ENCODE results near the gene FAM83B. TPM values are rescaled to one million over a fixed set of nuclear protein-coding genes. Genes with fewer than 3 reads are reported as not detected.

FAM83B gene
- total and polyA plus RNA-seq, 2 of the 13 experiments (the other 11 are each of a cell fraction or from before 2014, with no cell fraction given): not detected

- no peak for TF ChIP-seq TRIM24 (CRISPR knock-in tag; IDR thresholded peaks at IDR 0.05)
These were observed 74.1 kb downstream of the FAM83B start (continued) for GRCh38 chr6:54920628-54921027.

GRCh38 chr6:54921891-54922290 lies 75.3 kb downstream of the FAM83B start:
- Histone ChIP-seq H2AFZ (ENCODE audit: low read length) (no peak overlapping the region), H3K4me1 (ENCODE audit: insufficient read depth, low read length) (no peaks in the 10 kb centered on the region), H3K4me2 (ENCODE audit: low read depth, low read length) (no peak overlapping the region), H3K79me2 (ENCODE audit: insufficient read depth, low read length) (no peaks in the 10 kb centered on the region), H3K4me3 (replicated peaks in 1 of 3; ENCODE audit: insufficient read depth in 1 of 3, low read depth in 2 of 3, low read length in 3 of 3) (no peak overlapping the region), H3K9ac (ENCODE audit: insufficient read depth, low read depth, low read length) (no peak overlapping the region), H3K27ac (ENCODE audit: extremely low read length, insufficient read depth, low read length) (no peak overlapping the region), H3K36me3 (replicated peaks in 1 of 2; ENCODE audit: control insufficient read depth in 1 of 2, insufficient read depth in 2 of 2, low read length in 2 of 2) (no peaks in the 10 kb centered on the region), H3K27me3 (ENCODE audit: control insufficient read depth in 1 of 2, insufficient read depth in 2 of 2, low read length in 2 of 2) (no peaks in the 10 kb centered on the region), H4K20me1 (ENCODE audit: insufficient read depth, low read length) (no peaks in the 10 kb centered on the region), H3K9me3 (ENCODE audit: low read length) (no peaks in the 10 kb centered on the region)
- in situ Hi-C loops (cut with HindIII; ENCODE audit: extremely low pct_ligation_motif_present, low pct_unique_long_range_greater_than_20kb): no loop called here
- TF ChIP-seq TEAD3 (CRISPR knock-in tag; optimal IDR thresholded peaks at IDR 0.05; ENCODE audit: borderline replicate concordance) (no peak), TCF7L2 (IDR thresholded peaks at IDR 0.05; ENCODE audit: low read depth, low read length) (no peak), KLF16 (CRISPR knock-in tag; IDR thresholded peaks at IDR 0.05) (no peak), LCORL (IDR thresholded peaks at IDR 0.05) (no peak), LCORL (CRISPR knock-in tag; IDR thresholded peaks at IDR 0.05) (no peak), ZNF639 (CRISPR knock-in tag; conservative IDR thresholded peaks at IDR 0.05) (no peak), RCOR2 (CRISPR knock-in tag; IDR thresholded peaks at IDR 0.05) (no peak), HNRNPUL1 (IDR thresholded peaks at IDR 0.05; ENCODE audit: low read depth, low read length) (no peak)
- WGBS (ENCODE audit: low lambda C conversion rate): 0% methylated on average over 1 of the region's 1 CpG
- CTCF ChIA-PET (ENCODE audit: low intra/inter-chr PET ratio, low total read pairs): no interaction called here
- intact Hi-C loops (cut with micrococcal nuclease; ENCODE audit: unreplicated experiment): no loop called here
- DNase-seq (ENCODE audit: low spot score) (no peak), ATAC-seq (no peak), FAIRE-seq (no peak)
- POLR2A ChIA-PET: no interaction called here
- BruUV-seq (replicated peaks): no TSS peak

Measured in HepG2 (cell line).